H9 (cell line): ENCODE data around the gene PTPN13. TPM values are rescaled to one million over a fixed set of nuclear protein-coding genes. Genes with fewer than 3 reads are reported as not detected.

ENCODE experiments used
- DNase-seq: peaks from one replicate; pipeline ENCODE4 v3.0.0-alpha.2; 2017
- H2AFZ ChIP-seq: one replicate; pipeline ENCODE4 v1.6.1; 2013; ENCODE audit warnings: mild to moderate bottlenecking, low read length, control low read depth, moderate library complexity
- H2AK5ac ChIP-seq: 2 replicates; pipeline ENCODE4 v1.6.1; 2013; ENCODE audit warnings: low read length, control low read depth, mixed read lengths; ENCODE audit not compliant: insufficient read length
- H2BK120ac ChIP-seq: one replicate; pipeline ENCODE4 v1.6.1; 2013; ENCODE audit warnings: low read depth, mild to moderate bottlenecking, low read length, control low read depth, inconsistent platforms; ENCODE audit not compliant: poor library complexity, severe bottlenecking
- H2BK12ac ChIP-seq: 2 replicates; pipeline ENCODE4 v1.6.1; 2013; ENCODE audit warnings: low read length, control low read depth, mixed read lengths, low read depth; ENCODE audit not compliant: insufficient read length
- H2BK15ac ChIP-seq: 2 replicates; pipeline ENCODE4 v1.6.1; 2013; ENCODE audit warnings: low read depth, low read length, control low read depth
- H2BK20ac ChIP-seq: one replicate; pipeline ENCODE4 v1.6.1; 2013; ENCODE audit warnings: low read depth, mild to moderate bottlenecking, low read length, control low read depth, inconsistent platforms; ENCODE audit not compliant: poor library complexity, severe bottlenecking
- H2BK5ac ChIP-seq: 2 replicates; pipeline ENCODE4 v1.6.1; 2013; ENCODE audit warnings: low read length, control low read depth, mixed read lengths; ENCODE audit not compliant: insufficient read length
- H3K14ac ChIP-seq: 2 replicates; pipeline ENCODE4 v1.6.1; 2013; ENCODE audit warnings: low read length, control low read depth; ENCODE audit not compliant: insufficient read depth
- H3K18ac ChIP-seq: 2 replicates; pipeline ENCODE4 v1.6.1; 2013; ENCODE audit warnings: low read depth, mild to moderate bottlenecking, mixed read lengths, low read length, control low read depth; ENCODE audit not compliant: insufficient read length
- H3K23ac ChIP-seq: 2 replicates; pipeline ENCODE4 v1.6.1; 2013; ENCODE audit warnings: low read length, control low read depth, mixed read lengths, low read depth; ENCODE audit not compliant: insufficient read length
- H3K23me2 ChIP-seq: 2 replicates; pipeline ENCODE4 v1.6.1; 2013; ENCODE audit warnings: low read depth, mild to moderate bottlenecking, mixed read lengths, low read length, control low read depth; ENCODE audit not compliant: insufficient read length, poor library complexity, severe bottlenecking
- H3K27ac ChIP-seq: 2 replicates; pipeline ENCODE4 v1.5.1; 2013; ENCODE audit warnings: low read length, control low read depth, mixed read lengths, low read depth; ENCODE audit not compliant: insufficient read length
- H3K27me3 ChIP-seq: 2 replicates; pipeline ENCODE4 v1.6.1; 2013; ENCODE audit warnings: low read length, control low read depth, inconsistent platforms; ENCODE audit not compliant: insufficient read depth
- H3K4ac ChIP-seq: 2 replicates; pipeline ENCODE4 v1.6.1; 2013; ENCODE audit warnings: low read depth, mild to moderate bottlenecking, control low read depth, inconsistent platforms, low read length, moderate library complexity
- H3K4me1 ChIP-seq: 2 replicates; pipeline ENCODE4 v1.6.1; 2013; ENCODE audit warnings: low read length, control low read depth, inconsistent platforms; ENCODE audit not compliant: insufficient read depth
- H3K4me2 ChIP-seq: 2 replicates; pipeline ENCODE4 v1.6.1; 2013; ENCODE audit warnings: low read length, control low read depth, mixed read lengths; ENCODE audit not compliant: insufficient read length, insufficient read depth
- H3K56ac ChIP-seq: 2 replicates; pipeline ENCODE4 v1.6.1; 2013; ENCODE audit warnings: low read depth, mild to moderate bottlenecking, mixed read lengths, low read length, control low read depth; ENCODE audit not compliant: insufficient read length
- H3K79me1 ChIP-seq: 2 replicates; pipeline ENCODE4 v1.6.1; 2013; ENCODE audit warnings: low read depth, mild to moderate bottlenecking, moderate library complexity, low read length, control low read depth, inconsistent platforms; ENCODE audit not compliant: insufficient read depth, poor library complexity, severe bottlenecking
- H3K79me2 ChIP-seq: 2 replicates; pipeline ENCODE4 v1.6.1; 2013; ENCODE audit warnings: low read length, control low read depth, inconsistent platforms; ENCODE audit not compliant: insufficient read depth
- H3K9ac ChIP-seq: 2 replicates; pipeline ENCODE4 v1.6.1; 2013; ENCODE audit warnings: low read length, control low read depth, mixed read lengths; ENCODE audit not compliant: insufficient read length; ENCODE audit errors: extremely low read depth
- H3K9me3 ChIP-seq: one replicate; pipeline ENCODE4 v1.6.1; 2013; ENCODE audit warnings: low read depth, low read length, inconsistent platforms; ENCODE audit not compliant: control insufficient read depth
- H3T11ph ChIP-seq: one replicate; pipeline ENCODE4 v1.6.1; 2013; ENCODE audit warnings: mild to moderate bottlenecking, low read length, control low read depth, inconsistent platforms
- H4K20me1 ChIP-seq: one replicate; pipeline ENCODE4 v1.6.1; 2013; ENCODE audit not compliant: control insufficient read depth, insufficient read length, insufficient read depth
- H4K5ac ChIP-seq: 2 replicates; pipeline ENCODE4 v1.6.1; 2013; ENCODE audit warnings: low read depth, mild to moderate bottlenecking, mixed read lengths, low read length, control low read depth; ENCODE audit not compliant: insufficient read length
- H4K8ac ChIP-seq: replicated peaks from 2 replicates; pipeline ENCODE4 v1.6.1; 2013; ENCODE audit warnings: low read length, control low read depth, mixed read lengths, low read depth; ENCODE audit not compliant: insufficient read length
- H4K91ac ChIP-seq: 2 replicates; pipeline ENCODE4 v1.6.1; 2013; ENCODE audit warnings: low read depth, mild to moderate bottlenecking, moderate library complexity, mixed read lengths, low read length, control low read depth; ENCODE audit not compliant: insufficient read length
- H3K27ac Mint-ChIP-seq, 3 experiments: 2 replicates in 2 of 3; 3 replicates in 1 of 3; pipeline ENCODE4 v1.8.0; 2020 to 2021; ENCODE audit warnings: mixed read lengths in 3 of 3, mild to moderate bottlenecking in 1 of 3, moderate library complexity in 1 of 3
- H3K27me3 Mint-ChIP-seq: 2 replicates; pipeline ENCODE4 v1.8.0; 2021; ENCODE audit warnings: low read depth, mild to moderate bottlenecking, moderate library complexity, mixed read lengths
- H3K36me3 Mint-ChIP-seq, 3 experiments: 2 replicates in 2 of 3; 3 replicates in 1 of 3; pipeline ENCODE4 v1.8.0; 2020 to 2021; ENCODE audit warnings: low read depth in 3 of 3, mixed read lengths in 3 of 3; ENCODE audit not compliant: insufficient read depth in 1 of 3
- H3K4me1 Mint-ChIP-seq, 2 experiments: 2 replicates each; pipeline ENCODE4 v1.8.0; 2020; ENCODE audit warnings: mixed read lengths in 2 of 2
- H3K4me3 Mint-ChIP-seq, 2 experiments: 2 replicates in 1 of 2; 3 replicates in 1 of 2; pipeline ENCODE4 v1.8.0; 2020 to 2021; ENCODE audit warnings: mild to moderate bottlenecking in 2 of 2, mixed read lengths in 2 of 2, moderate library complexity in 1 of 2
- H3K9me3 Mint-ChIP-seq, 2 experiments: 2 replicates in 1 of 2; 3 replicates in 1 of 2; pipeline ENCODE4 v1.8.0; 2020; ENCODE audit warnings: mild to moderate bottlenecking in 2 of 2, mixed read lengths in 2 of 2, moderate library complexity in 1 of 2
- WGBS: extraction: QIAGEN DNeasy Blood & Tissue Kit; methylation state at CpG from one replicate; pipeline ENCODE4 v1.1.7; 2013; ENCODE audit warnings: missing lambda C conversion rate, low lambda C conversion rate, mixed read lengths; ENCODE audit not compliant: insufficient read length; ENCODE audit errors: extremely low coverage; 5-methylcytosine and 5-hydroxymethylcytosine counted together
- total RNA-seq: library from RNA; stranded (reverse); gene quantifications from 2 replicates; pipeline ENCODE4 v1.2.1, GENCODE V29; 2021
- TF ChIP-seq, protein P1 (sequence below): fragments of 200-600 bp; sonication (generic); conservative IDR thresholded peaks from 3 replicates; pipeline ENCODE4 v1.8.0; 2021; ENCODE audit warnings: antibody characterized with exemption, mild to moderate bottlenecking

PTPN13 gene
- total RNA-seq, 1 experiment from 2014 or later, result 34.9 TPM

DNA sequence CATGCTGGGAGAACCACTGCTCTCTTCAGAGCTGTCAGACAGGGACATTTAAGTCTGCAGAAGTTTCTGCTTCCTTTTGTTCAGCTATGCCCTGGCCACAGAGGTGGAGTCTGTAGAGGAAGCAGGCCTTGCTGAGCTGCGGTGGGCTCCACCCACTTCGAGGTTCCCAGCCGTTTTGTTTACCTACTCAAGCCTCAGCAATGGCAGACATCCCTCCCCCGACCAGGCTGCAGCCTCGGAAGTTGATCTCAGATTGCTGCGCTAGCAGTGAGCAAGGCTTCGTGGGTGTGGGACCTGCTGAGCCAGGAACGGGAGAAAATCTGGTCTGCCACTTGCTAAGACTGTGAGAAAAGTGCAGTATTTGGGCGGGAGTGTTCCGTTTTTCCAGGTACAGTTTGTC, 136.2 kb downstream of the PTPN13 start:
- Histone ChIP-seq H4K5ac (no peak overlapping the region), H3K18ac (no peak overlapping the region), H3K79me2 (no peaks in the 10 kb centered on the region), H2BK20ac (no peak overlapping the region), H3K4ac (no peak overlapping the region), H3K4me2 (no peak overlapping the region), H3K14ac (no peak overlapping the region), H3T11ph (no peak overlapping the region), H3K9me3 (no peaks in the 10 kb centered on the region), H4K8ac (no peak overlapping the region), H3K79me1 (no peaks in the 10 kb centered on the region), H3K4me1 (no peaks in the 10 kb centered on the region; the same call in 1 of the 2 replicates), H3K23me2 (no peaks in the 10 kb centered on the region), H3K9ac (no peak overlapping the region), H3K27me3 (no peaks in the 10 kb centered on the region), H3K56ac (no peak overlapping the region), H2AFZ (no peak overlapping the region), H2BK120ac (no peak overlapping the region), H3K27ac (no peak overlapping the region), H2AK5ac (no peak overlapping the region), H4K91ac (no peak overlapping the region), H2BK15ac (no peak overlapping the region), H2BK12ac (no peak overlapping the region), H3K23ac (no peak overlapping the region), H2BK5ac (no peak overlapping the region), H4K20me1 (no peaks in the 10 kb centered on the region)
- DNase-seq, result peak; percentile 54
- Mint-ChIP-seq H3K36me3 (peaks cover 51 to 76% (median 58%) of the 10 kb centered on the region in 3 experiments), H3K27ac (no peak overlapping the region; a peak in 1 of 7 replicates), H3K9me3 (peaks cover 12 to 22% of the 10 kb centered on the region in 2 experiments; a peak in 4 of 5 replicates), H3K4me3 (no peak overlapping the region), H3K4me1 (peaks cover 4 to 10% of the 10 kb centered on the region in 2 experiments; a peak in 3 of 4 replicates), H3K27me3 (no peaks in the 10 kb centered on the region)
- WGBS, result no CpG with 5 or more reads among the region's 10 CpGs
- TF ChIP-seq, protein P1, sequence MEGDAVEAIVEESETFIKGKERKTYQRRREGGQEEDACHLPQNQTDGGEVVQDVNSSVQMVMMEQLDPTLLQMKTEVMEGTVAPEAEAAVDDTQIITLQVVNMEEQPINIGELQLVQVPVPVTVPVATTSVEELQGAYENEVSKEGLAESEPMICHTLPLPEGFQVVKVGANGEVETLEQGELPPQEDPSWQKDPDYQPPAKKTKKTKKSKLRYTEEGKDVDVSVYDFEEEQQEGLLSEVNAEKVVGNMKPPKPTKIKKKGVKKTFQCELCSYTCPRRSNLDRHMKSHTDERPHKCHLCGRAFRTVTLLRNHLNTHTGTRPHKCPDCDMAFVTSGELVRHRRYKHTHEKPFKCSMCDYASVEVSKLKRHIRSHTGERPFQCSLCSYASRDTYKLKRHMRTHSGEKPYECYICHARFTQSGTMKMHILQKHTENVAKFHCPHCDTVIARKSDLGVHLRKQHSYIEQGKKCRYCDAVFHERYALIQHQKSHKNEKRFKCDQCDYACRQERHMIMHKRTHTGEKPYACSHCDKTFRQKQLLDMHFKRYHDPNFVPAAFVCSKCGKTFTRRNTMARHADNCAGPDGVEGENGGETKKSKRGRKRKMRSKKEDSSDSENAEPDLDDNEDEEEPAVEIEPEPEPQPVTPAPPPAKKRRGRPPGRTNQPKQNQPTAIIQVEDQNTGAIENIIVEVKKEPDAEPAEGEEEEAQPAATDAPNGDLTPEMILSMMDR, result no peak
